Esophagus muscularis mucosa (tissue), 4 donors: ENCODE results near the gene CNOT2.

ENCODE experiments used
- CTCF ChIP-seq, 3 experiments: fragments of 200-600 bp in 2 of 3; fragments of 450-650 bp in 1 of 3; sonication (generic) in 2 of 3; IDR thresholded peaks; one replicate each; pipeline ENCODE4 v1.5.1; 2017 to 2019; ENCODE audit warnings: antibody characterized with exemption in 3 of 3, mild to moderate bottlenecking in 2 of 3, moderate library complexity in 1 of 3
- EP300 ChIP-seq: sonication (generic); formaldehyde crosslinking; IDR thresholded peaks from one replicate; pipeline ENCODE4 v1.6.1; 2017; ENCODE audit warnings: antibody characterized with exemption
- POLR2A ChIP-seq: fragments of 450-650 bp; IDR thresholded peaks from one replicate; pipeline ENCODE4 v1.6.1; 2017; ENCODE audit warnings: antibody characterized with exemption, moderate library complexity, mild to moderate bottlenecking, low read depth
- POLR2AphosphoS5 ChIP-seq, 2 donors: sonication (generic); formaldehyde crosslinking; IDR thresholded peaks; one replicate each; pipeline ENCODE4 v1.6.1; 2017; ENCODE audit warnings: antibody characterized with exemption in 2 of 2

DNA sequence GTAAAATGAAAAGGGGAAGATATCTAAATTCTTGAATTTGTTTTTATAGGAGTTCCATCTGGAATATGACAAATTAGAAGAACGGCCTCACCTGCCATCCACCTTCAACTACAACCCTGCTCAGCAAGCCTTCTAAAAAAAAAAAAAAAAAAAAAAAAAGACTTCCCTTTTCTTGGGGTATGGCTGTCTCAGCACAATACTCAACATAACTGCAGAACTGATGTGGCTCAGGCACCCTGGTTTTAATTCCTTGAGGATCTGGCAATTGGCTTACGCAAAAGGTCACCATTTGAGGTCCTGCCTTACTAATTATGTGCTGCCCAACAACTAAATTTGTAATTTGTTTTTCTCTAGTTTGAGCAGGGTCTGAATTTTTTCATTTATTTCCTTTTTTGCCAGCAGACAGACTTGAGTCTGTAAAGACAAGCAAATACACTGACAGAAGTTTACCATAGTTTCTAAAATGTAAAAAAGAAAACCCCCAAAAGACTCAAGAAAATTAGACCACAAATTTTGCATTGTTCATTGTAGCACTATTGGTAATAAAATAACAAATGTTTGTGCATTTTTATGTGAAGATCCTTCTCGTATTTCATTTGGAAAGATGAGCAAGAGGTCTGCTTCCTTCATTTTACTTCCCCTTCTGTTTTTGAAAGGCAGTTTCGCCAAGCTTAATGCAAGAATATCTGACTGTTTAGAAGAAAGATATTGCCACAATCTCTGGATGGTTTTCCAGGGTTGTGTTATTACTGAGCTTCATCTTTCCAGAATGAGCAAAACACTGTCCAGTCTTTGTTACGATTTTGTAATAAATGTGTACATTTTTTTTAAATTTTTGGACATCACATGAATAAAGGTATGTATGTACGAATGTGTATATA, 110.8 kb downstream of the CNOT2 start:
- TF ChIP-seq CTCF (IDR thresholded peaks at IDR 0.05) (no peak), EP300 (no peak), POLR2A (no peak), POLR2AphosphoS5 (IDR thresholded peaks at IDR 0.05) (no peak)
